GM19023 (cell line): ENCODE measurements around the gene TNKS1BP1.
A peak's percentile ranks its signal among the peaks of the same experiment; 100 is the strongest.
"Not testable (repeated sequence)": the region's sequence is repeated elsewhere in the genome, so short reads cannot be mapped to it uniquely, and the experiment has no call there.

Source experiments
- ATAC-seq: cut with Tn5 transposase; IDR thresholded peaks from one replicate; pipeline ENCODE4 v1.9.1; 2021; ENCODE audit warnings: mild to moderate bottlenecking, moderate library complexity; ENCODE audit not compliant: unreplicated experiment

TNKS1BP1 gene

DNA sequence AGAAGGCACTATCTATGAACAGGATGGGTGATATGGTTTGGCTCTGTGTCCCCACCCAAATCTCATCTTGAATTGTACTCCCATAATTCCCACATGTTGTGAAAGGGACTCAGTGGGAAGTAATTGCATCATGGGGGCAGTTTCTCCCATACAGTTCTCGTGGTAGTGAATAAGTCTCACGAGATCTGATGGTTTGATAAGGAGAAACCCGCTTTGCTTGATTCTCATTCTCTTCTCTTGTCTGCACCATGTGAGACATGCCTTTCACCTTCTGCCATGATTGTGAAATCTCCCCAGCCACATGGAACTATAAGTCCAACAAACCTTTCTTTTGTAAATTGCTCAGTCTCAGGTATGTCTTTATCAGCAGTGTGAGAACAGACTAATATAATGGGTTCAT, 28.5 kb downstream of the TNKS1BP1 start:
- not testable (repeated sequence) for ATAC-seq

- no peak for ATAC-seq
These were observed 30.3 kb downstream of the TNKS1BP1 start for GRCh38 chr11:57294225-57295131.

DNA sequence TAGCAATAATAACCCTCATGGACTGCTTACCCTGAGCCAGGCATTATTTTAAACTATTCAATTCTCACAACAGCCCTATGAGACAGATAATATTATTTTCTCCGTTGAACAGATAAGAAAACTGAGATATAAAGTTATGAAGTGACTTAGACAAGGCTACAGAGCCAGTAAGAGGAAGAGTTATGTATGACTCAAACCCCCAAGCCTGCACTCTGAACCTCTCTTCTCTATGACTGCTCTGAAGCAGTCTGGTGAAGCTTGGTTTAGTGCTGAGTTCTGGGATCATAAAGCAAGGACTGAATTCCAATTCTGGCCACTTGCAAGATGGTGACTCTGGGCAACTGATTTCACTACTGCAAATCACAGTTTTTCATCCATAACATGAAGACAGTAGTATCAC, 34.5 kb downstream of the TNKS1BP1 start:
- ATAC-seq, result no peak

DNA sequence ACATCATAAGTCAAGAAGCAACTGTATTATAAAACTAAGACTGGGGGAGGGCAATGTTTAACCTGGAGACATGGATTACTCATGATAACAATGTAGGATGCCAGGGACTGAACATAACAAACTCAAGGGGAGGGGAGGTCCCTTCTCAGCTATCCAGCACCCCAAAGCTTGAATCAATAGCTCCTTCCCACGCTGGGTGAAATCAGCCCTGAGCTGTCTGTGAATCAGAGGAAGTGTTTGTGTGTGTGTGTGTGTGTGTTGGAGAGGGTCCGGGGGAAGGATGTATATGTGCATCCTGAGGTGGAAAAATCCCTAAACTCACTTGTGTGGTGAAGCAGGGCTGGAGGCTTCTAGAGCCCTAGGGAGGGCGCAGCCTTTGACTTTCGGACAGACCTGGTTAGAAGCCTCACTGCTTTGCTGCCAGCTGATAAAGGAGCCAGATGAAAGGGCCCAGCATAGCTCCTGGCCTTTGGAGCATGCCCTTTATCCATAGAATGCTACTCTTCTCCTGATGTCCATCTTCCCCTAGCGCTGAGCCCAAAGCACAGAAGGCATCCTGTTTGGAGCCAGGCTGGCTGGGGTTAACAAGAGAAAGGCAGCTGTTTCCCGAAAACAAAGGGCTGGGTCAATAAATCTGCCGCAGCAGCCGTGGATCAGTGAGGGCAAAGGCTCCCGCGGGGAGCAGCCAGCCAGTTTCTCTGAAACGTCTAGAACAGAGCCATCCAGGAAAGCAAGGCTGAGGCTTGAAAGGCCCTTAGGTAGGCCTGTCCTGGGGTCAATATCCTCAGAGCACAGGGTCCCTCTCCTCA, 35.8 kb downstream of the TNKS1BP1 start:
- no peak for ATAC-seq

DNA sequence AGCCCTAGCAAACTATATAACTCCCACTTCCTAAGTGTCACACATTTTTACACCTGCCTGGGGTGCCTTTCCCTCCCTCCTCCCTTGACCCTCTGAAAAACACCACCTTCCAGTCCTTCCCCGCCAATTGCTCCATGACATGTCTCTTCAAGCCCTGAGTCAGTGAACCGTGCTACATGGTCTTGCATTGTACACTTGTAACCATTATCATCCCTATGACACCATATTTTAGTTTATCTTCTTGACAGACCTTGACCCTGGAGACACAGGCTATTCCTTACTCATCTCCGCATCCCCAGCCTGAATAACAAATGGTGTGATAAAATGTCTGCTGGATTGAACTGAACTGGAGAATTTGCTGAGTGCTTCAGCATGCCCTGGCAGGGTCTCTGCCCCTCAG, 36.9 kb downstream of the TNKS1BP1 start:
- no peak for ATAC-seq

- ATAC-seq, result no peak
These were observed 41.3 kb downstream of the TNKS1BP1 start for GRCh38 chr11:57283231-57283990.

- ATAC-seq, result not testable (repeated sequence)
These were observed 43.2 kb downstream of the TNKS1BP1 start for GRCh38 chr11:57281546-57281945.

DNA sequence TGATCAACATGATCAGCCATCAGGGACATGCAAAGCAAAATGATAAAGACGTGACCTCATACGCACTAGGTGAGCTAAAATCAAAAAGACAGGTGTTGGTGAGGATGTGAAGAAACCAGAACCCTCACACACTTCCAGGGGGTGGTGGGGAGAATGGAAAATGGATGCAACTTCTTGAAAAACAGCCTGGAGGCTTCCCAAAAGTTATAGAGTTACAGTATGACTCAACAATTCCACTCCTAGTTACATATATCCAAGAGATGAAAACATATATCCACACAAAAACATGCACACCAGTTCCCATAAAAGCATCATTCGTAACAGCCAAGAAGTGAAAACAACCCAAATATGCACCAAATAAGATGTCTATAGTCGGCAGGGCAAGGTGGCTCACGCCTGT, 45.6 kb downstream of the TNKS1BP1 start:
- ATAC-seq, result no peak

GRCh38 chr11:57278721-57279095, 46.0 kb downstream of the TNKS1BP1 start:
- no peak for ATAC-seq

GRCh38 chr11:57277845-57278720, 46.7 kb downstream of the TNKS1BP1 start:
- ATAC-seq, result peak; percentile 82

GRCh38 chr11:57276971-57277675, 47.6 kb downstream of the TNKS1BP1 start:
- ATAC-seq, result no peak

- no peak for ATAC-seq
These were observed 48.4 kb downstream of the TNKS1BP1 start for GRCh38 chr11:57276169-57276970.

GRCh38 chr11:57275582-57275981, 49.2 kb downstream of the TNKS1BP1 start:
- no peak for ATAC-seq

- ATAC-seq, result no peak
These were observed 49.8 kb downstream of the TNKS1BP1 start for GRCh38 chr11:57274904-57275498.

DNA sequence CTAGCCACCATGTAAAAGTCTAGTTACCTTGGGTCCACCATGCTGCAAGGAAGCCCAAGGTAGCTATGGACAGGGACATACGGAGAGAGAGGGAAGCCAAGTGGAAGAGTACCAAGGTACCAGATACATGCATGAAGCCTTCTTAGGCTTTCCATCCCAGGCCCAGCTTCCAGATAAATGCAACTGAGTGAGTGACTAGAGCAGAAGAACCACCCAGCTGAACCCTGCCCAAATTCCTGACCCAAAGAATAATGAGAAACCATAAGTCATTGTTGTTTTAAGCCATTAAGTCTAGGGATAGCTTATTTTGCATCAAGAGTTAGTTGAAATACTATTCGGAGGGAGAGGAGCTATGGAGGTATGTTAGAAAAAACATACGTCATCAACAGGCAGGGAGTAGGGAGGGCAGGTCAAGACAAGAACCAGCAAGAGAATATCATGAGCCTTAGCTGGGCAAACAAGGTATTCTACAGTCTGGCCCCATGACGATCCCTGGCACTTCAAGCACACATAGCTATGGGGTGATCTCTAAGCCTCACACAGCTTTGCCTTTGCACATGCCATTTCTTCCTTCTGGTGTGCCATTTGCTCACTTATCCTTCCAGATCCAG, 51.2 kb downstream of the TNKS1BP1 start:
- ATAC-seq, result no peak

DNA sequence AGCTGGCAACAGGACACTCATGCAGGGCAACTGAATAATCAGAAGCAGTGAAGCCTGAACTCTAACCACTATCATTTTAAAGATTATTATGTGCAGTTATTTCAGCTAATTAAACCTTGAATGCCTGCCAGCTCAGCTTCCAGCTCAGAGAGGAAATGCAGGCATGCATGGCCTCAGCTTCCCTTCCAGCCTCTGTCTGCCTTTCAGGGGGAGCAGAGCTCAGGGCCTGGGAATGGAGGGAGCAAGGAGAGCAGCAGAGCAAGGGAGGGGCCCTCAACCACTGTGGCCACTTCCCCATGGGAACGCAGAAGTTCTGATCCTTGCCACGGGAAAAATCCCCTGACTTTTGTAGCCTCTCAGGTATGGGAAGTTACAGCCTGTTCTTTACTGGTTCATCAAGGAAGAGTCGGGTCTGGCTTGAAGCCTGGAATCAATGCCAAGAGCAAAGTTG, 55.2 kb downstream of the TNKS1BP1 start:
- no peak for ATAC-seq

GRCh38 chr11:57266157-57266556, 58.6 kb downstream of the TNKS1BP1 start:
- no peak for ATAC-seq

- ATAC-seq, result no peak
These were observed 61.4 kb downstream of the TNKS1BP1 start for GRCh38 chr11:57263351-57263750.
